Subcutaneous adipose tissue (tissue), 4 donors: ENCODE measurements around the gene GP1BA. TPM values are rescaled to one million over a fixed set of nuclear protein-coding genes. Genes with fewer than 3 reads are reported as not detected.

Source experiments
- total RNA-seq, 4 donors: library from RNA; depleted of rRNA; stranded (reverse); fragments of >200 nt; gene quantifications; one replicate each; pipeline ENCODE4 v1.1.0, GENCODE V29; 2016
- TF ChIP-seq, protein P1 (sequence below): fragments of 450-650 bp; IDR thresholded peaks from one replicate; pipeline ENCODE4 v1.5.1; 2016; ENCODE audit warnings: low read depth, mild to moderate bottlenecking, control low read depth, antibody characterized with exemption, moderate library complexity

GP1BA gene
- total RNA-seq, 4 donors from 2014 or later: not detected

DNA sequence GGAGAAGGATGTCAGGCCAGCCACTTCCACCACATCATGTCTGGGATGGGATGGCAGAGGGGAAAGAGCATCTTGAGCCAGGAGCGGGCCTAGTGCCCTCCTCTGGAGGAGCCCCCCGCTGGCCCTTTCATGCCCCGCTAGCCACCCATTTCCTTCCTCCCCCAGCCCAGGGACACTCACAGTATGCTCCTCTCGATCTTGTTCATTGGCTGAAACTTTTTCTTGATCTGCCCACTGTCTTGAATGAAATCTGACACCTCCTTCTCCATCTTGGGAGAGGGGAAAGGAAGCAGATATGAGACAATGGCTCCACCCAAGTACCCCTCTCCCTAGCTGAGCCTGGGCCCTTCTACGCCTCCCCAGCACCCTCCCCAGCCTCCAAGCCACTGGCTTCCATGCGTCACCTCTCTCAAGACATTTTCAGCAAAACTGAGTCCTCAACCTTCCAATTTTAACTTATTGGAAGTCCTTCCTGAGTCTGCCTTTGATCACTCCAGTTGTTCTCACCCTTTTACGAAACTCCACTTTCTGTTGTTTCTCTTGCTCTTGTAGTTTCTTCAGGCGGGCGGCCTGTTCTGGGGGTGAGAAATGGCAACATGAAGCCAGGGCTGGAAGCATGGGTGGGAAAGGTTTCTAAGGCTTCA is 28.3 kb downstream of the GP1BA start:
- TF ChIP-seq, protein P1, sequence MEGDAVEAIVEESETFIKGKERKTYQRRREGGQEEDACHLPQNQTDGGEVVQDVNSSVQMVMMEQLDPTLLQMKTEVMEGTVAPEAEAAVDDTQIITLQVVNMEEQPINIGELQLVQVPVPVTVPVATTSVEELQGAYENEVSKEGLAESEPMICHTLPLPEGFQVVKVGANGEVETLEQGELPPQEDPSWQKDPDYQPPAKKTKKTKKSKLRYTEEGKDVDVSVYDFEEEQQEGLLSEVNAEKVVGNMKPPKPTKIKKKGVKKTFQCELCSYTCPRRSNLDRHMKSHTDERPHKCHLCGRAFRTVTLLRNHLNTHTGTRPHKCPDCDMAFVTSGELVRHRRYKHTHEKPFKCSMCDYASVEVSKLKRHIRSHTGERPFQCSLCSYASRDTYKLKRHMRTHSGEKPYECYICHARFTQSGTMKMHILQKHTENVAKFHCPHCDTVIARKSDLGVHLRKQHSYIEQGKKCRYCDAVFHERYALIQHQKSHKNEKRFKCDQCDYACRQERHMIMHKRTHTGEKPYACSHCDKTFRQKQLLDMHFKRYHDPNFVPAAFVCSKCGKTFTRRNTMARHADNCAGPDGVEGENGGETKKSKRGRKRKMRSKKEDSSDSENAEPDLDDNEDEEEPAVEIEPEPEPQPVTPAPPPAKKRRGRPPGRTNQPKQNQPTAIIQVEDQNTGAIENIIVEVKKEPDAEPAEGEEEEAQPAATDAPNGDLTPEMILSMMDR: no peak

- TF ChIP-seq, protein P1: no peak
Observed at GRCh38 chr17:4965311-4965986, 33.4 kb downstream of the GP1BA start.

GRCh38 chr17:4966844-4967538 is 34.9 kb downstream of the GP1BA start:
- TF ChIP-seq, protein P1: no peak

GRCh38 chr17:4967539-4968485 is 35.7 kb downstream of the GP1BA start, which contains the start of gene SPAG7:
Gene SPAG7, minus strand, starts transcription at chr17:4967817. Its CDS starts 13 bp downstream, at chr17:4967804.
- TF ChIP-seq, protein P1: no peak

GRCh38 chr17:4968486-4969046 is 36.5 kb downstream of the GP1BA start:
- TF ChIP-seq, protein P1: no peak

DNA sequence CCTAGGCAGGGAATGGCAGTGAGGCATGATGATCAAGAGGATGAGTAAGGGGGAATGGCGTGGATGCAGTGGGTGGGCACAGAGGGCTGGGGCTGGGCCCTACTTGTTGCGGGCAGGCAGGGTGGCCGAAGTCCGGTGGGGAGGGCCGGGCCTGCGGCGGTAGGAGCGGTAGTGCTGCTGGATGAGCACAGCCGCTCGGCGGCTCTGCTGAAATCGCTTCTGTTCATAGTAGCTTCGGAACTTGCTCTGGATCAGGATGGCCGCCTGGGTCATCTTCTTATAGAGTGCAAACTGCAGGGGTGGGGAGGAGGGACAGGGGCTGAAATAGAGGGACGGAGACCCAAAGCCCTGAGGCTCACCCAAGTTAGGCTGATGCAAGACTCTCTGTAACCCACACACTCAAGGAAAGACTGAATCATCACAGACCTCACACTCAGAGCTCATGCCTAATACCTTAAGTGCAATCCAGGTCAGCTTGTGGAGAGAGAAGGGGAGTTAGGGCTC is 37.0 kb downstream of the GP1BA start:
- TF ChIP-seq, protein P1: no peak
